ENCODE measurements around the gene COQ8B. TPM values are rescaled to one million over a fixed set of nuclear protein-coding genes. Genes with fewer than 3 reads are reported as not detected.

Gene COQ8B
- total RNA-seq, 1 experiment from 2014 or later, result 35.2 TPM

DNA sequence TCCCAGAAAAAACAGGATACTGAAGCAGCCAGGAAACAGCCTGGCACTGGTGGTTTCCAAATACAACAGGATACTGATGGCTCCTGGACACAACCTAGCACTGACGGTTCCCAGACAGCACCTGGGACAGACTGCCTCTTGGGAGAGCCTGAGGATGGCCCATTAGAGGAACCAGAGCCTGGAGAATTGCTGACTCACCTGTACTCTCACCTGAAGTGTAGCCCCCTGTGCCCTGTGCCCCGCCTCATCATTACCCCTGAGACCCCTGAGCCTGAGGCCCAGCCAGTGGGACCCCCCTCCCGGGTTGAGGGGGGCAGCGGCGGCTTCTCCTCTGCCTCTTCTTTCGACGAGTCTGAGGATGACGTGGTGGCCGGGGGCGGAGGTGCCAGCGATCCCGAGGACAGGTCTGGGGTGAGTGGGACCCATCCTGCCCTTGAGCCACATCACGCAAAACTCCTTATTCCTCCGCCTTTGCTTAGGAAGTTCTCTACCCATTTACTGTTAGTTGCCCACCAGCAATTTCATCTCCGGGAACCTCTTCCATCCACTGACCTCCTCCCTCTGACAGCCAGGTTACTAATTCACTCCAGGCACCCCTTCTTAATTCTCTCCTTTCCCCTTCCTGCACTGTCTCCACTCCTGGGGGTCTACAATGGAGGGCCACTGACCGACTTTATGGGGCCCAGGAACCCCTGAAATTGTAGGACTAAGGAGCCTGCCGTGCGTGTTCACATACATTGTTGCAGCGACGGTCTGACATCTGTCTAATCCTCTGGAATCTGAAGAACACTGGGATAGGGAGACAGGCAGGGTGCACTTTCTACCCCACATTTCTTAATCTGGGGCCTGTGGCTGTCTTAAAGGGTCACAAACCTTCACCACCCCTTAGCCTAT is 1.4 kb upstream of the COQ8B start:
- DNase-seq (ENCODE audit: low spot score), result no peak

DNA sequence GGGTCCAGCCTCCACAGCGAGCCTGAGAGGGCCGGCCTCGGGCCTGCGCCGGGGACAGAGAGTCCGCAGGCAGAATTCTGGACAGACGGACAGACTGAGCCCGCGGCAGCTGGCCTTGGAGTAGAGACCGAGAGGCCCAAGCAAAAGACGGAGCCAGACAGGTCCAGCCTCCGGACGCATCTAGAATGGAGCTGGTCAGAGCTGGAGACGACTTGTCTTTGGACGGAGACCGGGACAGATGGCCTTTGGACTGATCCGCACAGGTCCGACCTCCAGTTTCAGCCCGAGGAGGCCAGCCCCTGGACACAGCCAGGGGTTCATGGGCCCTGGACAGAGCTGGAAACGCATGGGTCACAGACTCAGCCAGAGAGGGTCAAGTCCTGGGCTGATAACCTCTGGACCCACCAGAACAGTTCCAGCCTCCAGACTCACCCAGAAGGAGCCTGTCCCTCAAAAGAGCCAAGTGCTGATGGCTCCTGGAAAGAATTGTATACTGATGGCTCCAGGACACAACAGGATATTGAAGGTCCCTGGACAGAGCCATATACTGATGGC is 716 bp upstream of the COQ8B start:
- no peak for DNase-seq (ENCODE audit: low spot score)

DNA sequence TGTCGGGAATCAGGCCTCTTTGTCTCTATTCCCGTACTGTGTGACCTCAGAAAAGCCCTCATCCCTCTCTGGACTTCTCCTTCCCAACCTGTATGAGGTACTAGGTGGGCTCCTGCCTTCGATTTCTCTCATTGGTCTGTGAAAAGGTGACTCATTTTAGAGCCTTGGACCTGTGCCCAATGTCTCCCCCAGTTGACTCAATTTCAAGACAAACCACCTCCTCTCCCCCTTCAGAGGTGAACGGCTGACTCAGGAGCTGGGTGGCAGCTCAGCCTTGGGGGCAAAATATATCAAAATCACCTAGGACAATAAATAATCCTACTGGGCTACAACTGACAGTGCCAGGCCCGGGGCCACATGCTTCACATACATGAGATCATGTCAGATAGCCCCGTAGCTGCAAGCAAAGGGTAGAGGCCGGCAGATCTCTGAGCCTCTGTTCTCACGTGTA is 630 bp downstream of the COQ8B start:
- no peak for DNase-seq (ENCODE audit: low spot score)

DNA sequence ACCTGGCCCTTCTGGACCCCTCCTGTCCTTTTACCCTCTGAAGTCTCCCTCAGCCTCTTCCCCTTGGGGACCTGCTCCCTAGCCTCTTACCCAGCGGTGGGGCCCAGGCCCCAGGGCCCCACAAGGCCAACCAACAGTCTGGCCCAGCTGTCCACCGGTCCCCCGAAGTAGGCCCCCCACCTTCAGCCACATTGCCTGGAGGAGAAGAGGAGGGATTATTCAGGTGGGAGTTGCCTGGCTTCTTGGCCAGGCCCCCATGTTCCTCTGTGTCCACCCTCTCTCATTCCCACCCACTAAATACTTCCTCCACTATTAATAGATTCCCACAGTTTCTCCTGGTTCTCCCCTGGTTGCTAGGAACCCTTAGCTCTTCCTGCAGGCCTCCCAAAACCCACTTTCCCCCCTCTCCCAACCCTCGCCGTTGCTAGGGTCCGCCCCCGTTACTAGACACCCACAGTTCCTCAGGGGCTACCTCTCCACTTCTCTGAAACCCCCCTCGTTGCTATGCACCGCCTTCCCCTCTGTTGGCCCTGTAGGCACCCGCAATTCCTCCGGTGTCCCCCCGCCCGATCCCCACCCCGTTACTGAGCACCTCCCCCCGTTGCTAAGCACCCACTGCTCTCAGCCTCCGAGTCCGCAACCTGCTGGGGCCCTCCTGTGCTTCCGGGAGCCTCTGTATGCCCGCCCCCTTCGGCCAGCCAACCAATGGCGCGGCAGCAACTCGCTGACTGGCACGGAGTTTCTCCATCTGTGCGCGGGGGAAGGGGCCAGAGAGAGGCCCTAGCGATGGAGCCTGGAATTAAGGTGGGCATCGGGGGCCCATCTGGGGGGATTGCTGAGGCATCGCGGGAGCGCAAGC is 2.0 kb downstream of the COQ8B start:
- DNase-seq (ENCODE audit: low spot score), result peak; percentile 93

DNA sequence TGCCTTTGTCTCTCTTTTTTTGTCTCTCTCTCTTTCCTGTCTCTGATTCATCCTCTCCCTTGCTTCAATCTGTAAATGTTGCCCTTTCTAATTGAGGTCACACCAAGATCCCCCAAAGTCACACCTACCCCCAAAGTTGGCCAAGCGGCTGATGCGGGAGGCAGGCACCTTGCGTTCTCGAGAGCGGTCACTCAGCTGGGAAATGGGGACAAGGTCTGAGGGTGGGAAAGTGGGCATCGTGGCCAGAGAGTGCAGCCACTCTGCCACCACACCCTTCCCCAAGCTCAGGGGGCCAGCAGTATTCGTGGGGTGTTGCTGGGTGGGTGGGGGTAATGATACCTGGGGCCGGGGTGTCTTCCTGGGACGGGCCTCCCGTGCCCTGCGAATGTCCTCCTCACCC is 2.7 kb downstream of the COQ8B start:
- no peak for DNase-seq (ENCODE audit: low spot score)

DNA sequence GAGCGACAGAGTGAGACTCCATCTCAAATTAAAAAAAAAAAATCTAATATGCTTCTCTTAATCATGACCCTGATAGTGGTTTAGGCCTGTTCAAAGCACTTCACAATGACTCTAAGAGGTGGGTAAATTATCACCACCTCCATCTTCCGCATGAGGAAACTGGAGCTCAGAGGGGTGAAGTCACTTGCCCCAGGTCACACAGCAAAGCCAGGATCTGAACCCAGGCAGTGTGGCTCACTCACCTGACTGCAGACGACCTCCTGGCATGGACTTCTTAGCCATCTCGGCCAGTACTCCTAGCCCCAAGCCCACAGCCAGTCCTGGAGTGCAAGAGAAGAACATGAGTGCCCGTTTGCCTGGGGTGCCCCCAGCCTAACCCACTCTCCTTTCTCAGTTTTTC is 6.9 kb downstream of the COQ8B start:
- no peak for DNase-seq (ENCODE audit: low spot score)

DNA sequence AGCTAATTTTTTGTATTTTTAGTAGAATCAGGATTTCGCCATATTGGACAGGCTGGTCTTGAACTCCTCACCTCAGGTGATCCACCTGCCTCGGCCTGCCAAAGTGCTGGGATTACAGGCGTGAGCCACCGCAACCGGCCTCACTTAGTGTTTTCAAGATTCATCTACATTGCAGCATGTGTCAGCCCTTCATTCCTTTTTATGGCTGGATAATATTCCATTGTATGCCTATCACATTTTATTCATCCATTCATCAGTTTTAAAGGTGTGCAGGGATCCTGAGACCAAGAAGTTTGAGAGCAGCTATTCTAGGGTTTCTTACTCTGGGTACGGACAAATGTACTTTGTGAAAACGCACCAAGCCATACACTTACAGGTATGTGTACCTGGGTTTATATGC is 9.1 kb downstream of the COQ8B start:
- no peak for DNase-seq (ENCODE audit: low spot score)

DNA sequence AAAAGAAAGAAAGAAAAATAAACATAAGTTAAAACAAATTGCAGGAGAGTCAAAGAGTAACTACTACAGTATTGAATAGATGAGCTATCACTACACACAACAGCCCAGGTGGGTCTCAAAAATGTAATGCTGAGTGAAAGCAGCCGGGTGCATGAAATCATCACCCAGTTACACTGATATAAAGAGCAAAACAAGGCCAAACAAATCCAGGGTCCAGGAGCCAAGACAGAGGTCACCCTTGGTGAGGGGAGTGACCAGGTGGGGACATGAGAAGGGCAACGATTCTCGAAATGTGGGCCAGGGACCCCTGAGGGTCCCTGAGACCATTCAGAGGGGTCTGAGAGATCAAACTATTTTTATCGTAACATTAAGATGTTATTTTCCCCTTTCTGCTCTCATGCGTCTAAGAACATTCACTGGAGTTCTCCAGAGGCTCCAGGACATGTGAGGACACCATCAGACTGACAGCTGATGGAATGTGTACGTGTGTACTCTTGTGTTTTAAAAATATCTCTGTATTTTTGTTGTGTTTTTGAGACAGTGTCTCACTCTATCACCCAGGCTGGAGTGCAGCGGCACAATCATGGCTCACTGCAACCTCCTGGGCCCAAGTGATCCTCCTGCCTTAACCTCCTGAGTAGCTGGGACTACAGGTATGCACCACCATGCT is 10.6 kb downstream of the COQ8B start:
- no peak for DNase-seq (ENCODE audit: low spot score)

DNA sequence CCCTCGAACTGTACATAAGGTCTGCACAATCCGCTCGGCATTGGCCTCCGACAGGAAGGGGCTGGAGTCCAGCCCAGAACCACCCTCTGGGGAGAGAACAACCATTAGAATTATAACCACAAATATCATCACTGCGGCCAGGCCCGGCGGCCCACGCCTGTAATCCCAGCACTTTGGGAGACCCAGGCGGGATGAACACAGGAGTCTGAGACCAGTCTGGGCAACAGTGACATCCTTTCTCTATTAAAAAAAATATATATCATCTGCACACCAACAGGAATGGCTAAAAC is 11.4 kb downstream of the COQ8B start:
- no peak for DNase-seq (ENCODE audit: low spot score)

DNA sequence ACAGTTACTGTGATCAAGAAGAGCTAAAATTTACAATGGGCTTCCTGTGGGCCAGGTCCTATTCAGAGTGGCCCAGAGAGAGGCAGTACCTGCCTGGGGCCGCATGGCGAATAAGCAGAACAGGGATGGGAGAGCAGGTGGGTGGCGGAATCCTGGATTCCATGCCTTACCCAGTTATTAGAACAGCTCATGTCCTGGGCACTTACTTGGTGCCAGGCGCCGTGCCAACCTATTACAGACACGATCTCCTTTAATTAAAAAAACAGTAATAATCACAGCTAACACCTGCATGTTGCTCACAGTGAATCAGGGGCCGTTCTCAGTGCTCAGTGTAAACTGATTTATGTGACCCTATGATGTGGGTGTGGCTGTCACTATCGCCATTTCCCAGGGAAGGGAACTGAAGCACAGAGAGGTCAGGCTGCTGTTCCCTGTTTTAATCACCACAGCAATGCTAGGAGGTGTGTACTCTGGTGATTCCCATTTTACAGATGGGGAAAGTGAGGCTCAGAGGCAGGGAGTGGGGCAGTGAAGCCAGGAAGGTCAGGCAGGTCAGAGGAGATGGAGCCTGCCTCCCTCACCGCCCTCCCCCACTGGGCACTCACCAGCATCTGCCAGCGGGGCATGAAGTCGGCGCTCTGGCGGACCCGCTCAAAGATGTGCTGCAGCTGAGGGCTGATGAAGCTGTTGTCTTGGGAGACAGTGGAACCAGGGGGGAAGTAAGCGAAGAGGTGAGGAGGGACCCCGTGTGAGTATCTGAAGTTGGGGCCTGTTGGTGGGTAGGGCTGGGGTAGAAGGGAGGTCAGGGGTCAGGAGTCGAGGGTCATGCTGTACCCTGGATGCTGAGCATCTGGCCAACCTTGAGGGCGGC is 12.0 kb downstream of the COQ8B start:
- DNase-seq (ENCODE audit: low spot score), result no peak

DNA sequence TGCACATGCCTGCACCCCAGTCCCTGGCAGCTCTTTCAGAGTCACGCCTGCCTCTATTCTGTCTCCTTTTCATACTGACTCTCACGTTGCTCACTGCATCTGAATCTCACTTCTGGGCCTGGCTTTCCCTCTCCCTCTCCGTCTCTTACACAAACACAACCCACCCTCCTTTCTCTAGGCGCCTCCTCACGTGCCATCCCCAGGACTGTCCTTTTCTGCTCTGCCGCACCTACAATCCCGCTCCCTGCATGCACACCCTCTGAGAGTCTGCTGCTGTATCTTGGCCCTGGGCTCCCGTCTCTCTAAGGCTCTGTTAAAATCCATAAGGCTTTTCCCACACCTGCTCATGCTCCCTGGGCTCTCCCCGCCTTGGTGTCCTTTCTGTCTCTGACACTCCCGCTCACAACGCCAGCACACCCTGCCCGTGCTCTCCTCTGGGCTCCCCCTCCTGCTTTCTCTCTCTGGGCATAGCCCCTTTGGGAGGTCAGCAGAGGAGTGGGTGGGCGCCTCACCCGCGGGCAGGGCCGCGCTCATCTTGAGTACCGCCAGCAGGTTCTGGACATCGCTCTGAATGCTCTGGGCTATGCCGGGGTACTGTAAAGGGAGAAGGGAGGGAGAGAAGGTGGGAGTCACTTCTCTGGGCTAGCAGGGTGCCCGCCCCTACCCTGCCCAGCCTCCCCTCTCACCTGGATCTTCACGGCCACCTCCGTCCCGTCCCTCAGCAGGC is 13.5 kb downstream of the COQ8B start:
- no peak for DNase-seq (ENCODE audit: low spot score)

DNA sequence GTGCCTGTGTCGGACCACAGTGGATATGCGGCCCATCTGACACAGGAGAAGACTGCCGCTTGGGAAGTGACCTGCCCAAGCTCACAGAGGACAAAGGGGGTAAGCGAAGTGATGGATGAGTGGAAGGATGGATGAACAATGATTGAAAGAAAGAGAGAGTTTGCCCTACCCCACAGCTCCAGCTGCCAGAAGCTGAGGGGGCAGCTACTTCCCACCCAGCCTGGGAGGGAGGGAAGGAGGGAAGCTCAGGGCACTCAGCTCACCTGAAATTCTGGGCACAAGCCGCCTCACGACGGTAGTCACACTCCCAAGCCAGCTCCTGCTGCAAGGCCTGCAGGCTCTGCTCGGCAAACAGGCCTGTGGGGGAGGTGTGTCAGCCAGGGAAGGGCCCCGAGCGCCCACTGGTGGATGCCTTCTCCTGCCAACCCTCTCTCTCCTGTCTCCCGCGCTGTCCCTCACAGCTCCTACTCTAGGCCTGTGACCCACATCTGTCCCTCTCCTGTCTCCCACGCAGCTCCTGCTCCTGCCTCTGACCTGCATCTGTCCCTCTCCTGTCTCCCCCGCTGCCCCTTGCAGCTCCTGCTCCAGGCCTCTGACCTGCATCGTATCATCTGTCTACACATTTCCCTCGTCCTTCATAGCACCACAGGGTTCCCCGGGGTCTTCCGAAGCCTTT is 14.2 kb downstream of the COQ8B start:
- DNase-seq (ENCODE audit: low spot score), result no peak

DNA sequence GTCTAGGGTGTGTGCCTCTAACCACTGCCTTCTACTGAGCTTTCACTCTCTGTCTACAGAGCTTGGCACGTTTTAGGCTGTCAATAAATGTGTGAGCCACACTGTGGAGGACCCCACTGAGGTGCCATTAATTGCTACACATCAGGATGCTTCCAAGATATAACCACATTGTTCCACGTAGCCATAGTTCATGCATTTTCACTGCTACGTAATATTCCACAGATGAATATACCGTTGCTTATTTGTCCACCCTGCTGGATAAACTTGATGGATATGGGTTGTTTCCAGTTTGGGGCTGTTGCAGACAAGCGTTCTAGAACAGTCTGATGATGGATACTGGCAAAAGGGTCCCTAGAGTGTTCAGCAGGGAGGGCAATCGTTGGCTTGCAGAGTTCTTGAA is 14.9 kb downstream of the COQ8B start:
- no peak for DNase-seq (ENCODE audit: low spot score)

DNA sequence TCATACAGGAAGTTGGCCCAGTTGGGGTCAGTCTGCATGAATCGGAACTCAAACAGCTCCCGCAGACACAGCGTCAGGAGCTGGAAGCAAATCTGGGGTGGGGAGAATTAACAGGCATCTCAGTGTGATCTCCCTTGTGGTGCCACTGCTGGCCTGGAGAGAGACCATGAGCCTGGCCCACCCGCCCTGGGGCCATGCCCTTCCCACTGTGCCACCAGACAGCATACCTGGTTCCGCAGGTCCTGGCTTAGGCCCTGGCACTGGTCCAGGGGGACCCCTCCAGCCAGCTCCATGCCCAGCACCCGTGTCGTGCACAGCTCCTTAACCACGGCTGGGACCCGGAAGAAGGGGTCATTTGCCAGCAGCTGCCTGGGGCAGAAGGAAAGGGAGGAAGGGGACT is 16.6 kb downstream of the COQ8B start:
- no peak for DNase-seq (ENCODE audit: low spot score)

DNA sequence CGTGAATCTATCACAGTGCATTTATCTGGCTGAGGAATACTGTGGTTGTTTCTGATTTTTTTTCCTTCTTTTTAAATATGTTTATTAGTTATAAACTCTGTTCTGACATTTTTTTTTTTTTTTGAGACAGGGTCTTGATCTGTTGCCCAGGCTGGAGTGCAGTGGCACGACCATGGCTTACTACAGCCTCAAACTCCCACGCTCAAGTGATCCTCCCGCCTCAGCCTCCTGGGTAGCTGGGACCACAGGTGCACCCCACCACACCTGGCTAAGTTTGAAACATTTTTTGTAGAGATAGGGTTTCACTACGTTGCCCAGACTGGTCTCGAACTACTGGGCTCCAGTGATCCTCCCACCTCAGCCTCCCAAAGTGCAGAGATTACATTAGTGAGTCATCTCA is 19.7 kb downstream of the COQ8B start:
- no peak for DNase-seq (ENCODE audit: low spot score)

DNA sequence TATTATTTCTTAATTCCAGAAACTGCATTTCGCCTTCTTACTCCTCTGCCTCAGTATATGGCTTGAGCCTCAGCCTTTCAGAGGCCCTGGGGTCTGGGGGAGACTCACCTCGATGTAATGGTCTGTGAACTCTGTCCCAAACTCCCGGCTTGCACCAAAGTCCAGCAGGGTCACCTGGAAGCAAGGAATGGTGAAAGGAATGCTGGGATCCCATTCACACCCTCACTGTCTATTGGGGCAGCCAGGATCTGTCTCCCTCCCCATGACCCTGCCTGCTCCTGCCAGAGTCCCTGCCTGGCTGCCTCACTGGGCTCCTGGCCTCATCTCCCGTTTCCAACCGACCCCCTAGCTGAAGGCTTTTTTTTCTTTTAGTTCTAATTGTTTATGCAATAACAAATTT is 20.8 kb downstream of the COQ8B start:
- DNase-seq (ENCODE audit: low spot score), result no peak

DNA sequence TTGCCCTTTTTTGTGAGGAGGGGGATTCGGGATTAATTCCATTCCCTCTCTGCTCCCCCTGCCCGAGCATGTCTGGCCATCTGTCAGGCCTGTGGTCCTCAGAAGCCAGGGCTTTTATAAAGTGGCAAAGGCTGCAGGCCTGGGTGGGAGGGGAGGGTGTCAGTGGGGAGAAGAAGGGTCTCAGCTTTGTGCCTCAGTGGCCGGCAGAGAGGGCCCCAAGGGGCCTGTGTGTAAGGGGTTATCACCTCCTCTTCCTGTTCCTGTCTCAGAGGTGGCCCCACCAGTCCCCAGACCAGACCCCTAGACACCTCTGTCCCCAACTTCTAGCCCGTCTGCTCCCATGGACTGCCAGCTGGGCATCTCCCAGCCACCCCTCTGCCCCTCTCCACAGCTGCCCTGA is 22.8 kb downstream of the COQ8B start:
- no peak for DNase-seq (ENCODE audit: low spot score)

DNA sequence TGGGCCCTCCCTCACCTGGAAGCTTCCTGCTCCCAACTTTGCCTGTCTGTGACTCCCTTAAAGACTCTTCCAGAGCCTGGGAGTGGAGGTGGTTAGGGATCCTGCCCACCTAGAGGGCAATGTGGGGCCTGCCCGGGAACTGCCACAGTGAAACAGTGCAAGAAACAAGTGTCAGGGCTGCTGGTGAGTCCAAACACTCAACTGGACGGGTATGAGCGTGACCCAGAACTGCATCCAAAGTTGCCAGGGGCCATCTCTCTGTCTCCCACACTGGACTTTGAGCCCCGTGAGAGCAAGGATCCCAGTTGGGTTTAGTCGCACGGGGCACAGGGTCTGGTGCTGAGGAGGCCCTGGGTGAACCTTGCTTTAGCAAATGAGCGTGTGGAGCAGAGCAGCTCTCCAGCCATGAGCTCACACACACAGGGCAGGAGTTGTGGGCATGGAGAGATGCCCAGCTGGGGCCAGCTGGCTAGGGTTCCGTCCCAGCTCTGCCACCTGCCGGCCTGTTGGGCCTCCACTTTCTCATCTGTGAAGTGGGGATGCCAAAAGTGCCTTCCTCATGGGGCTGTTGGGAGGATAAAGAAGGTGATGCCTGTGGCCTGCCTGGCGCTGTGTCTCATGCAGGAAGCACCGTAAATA is 23.4 kb downstream of the COQ8B start:
- DNase-seq (ENCODE audit: low spot score), result no peak

DNA sequence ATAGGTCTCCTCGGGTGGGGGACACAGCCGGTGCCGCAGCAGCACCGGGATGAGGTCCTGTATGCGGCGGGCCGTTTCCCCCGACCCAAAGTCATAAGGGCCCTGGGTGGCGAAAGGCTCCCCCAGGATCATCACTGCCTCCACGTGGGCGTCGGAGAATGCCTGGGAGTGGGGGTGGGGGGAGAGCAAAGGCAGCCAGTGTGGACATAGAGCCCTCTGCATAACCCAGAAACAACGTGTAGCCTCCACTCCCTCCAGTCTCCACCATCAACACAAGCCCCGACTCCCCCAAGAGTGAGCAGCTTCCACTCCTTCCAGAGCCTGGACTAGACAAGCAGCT is 24.5 kb downstream of the COQ8B start:
- no peak for DNase-seq (ENCODE audit: low spot score)
